GM12801 (cell line): ENCODE measurements around the gene TSPEAR.

ENCODE experiments used
- CTCF ChIP-seq: IDR thresholded peaks from one replicate; pipeline ENCODE4 v1.5.1; 2011; ENCODE audit warnings: control low read depth; ENCODE audit not compliant: insufficient read length; ENCODE audit errors: extremely low read depth

Gene TSPEAR

GRCh38 chr21:44485254-44485793 lies 226.0 kb downstream of the TSPEAR start:
- no peak for TF ChIP-seq CTCF

GRCh38 chr21:44484498-44485253 lies 226.7 kb downstream of the TSPEAR start:
- no peak for TF ChIP-seq CTCF

- no peak for TF ChIP-seq CTCF
Observed at GRCh38 chr21:44483288-44484237, 227.8 kb downstream of the TSPEAR start.

- TF ChIP-seq CTCF = no peak
Observed at GRCh38 chr21:44482581-44483287, 228.6 kb downstream of the TSPEAR start.

GRCh38 chr21:44480200-44481053 lies 230.9 kb downstream of the TSPEAR start:
- TF ChIP-seq CTCF = no peak

GRCh38 chr21:44478801-44479167 lies 232.6 kb downstream of the TSPEAR start:
- no peak for TF ChIP-seq CTCF
